ENCODE results near the gene FOXP4. TPM values are rescaled to one million over a fixed set of nuclear protein-coding genes. Genes with fewer than 3 reads are reported as not detected.

Gene FOXP4
- total RNA-seq, 1 experiment from 2014 or later, result 32.3 TPM

DNA sequence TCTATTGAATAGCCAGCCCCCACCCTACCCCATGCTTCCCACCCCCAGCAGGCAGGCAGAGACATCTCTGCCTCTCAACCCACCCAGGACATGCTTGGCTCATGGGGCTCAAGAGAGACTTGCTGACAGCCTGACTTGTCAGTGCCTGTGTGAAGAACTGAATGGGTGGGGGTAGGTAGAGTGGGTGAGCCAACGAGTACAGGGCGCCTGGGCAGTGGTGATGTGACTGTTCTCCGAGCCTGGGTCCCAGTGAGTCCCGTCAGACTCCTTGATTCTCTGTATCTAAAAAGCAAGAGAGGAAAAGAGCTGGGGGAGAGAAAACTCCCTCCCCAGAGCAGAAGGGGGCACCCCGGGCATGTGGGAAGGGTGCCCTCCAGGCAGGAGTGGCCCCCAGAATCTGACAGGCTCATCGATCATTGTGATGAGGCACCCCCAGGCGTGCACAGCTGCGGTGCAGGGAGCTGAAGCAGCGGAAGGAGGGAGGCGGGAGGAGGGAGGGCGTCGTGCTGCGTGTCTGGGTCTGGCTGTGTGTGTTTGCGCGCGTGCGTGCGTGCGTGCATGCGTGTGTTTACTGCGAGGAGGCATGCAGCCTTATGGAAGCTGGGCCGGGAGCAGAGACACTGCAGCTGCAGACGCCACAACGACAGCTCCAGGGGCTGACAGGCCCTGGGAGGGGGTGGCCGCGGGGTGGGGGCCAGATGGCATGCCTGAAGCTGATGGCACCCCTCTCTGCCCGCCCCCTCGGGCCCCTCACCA, 40.2 kb downstream of the FOXP4 start:
- no peak overlapping the region for H3K9ac ChIP-seq (ENCODE audit: low read length)
- no peaks in the 10 kb centered on the region for H3K9me3 ChIP-seq (ENCODE audit: control insufficient read depth in 1 of 2, insufficient read depth in 1 of 2, low read depth in 1 of 2, low read length in 2 of 2)
- no peaks in the 10 kb centered on the region for H3K9me2 ChIP-seq (ENCODE audit: insufficient read depth)
- no peaks in the 10 kb centered on the region for H3K79me2 ChIP-seq (ENCODE audit: insufficient read depth, low read length)
- no peak overlapping the region for H3K4me2 ChIP-seq (ENCODE audit: low read length)
- no peak overlapping the region for H3K27ac ChIP-seq (ENCODE audit: low read depth, low read length)
- H3K27me3 ChIP-seq (ENCODE audit: insufficient read depth, low read length), result no peaks in the 10 kb centered on the region
- DNase-seq (ENCODE audit: low read depth, low spot score) (no peak), ATAC-seq (no peak)
- peaks cover 9 to 11% of the 10 kb centered on the region in 2 experiments for H3K4me1 ChIP-seq (ENCODE audit: control insufficient read depth in 1 of 2, insufficient read depth in 2 of 2, low read length in 2 of 2)
- intact Hi-C loops (cut with micrococcal nuclease), result no loop called here
- no peak for TF ChIP-seq YY1 (IDR thresholded peaks at IDR 0.05; ENCODE audit: extremely low read depth, insufficient replicate concordance, low read depth, low read length)
- no peak for TF ChIP-seq SIN3A (IDR thresholded peaks at IDR 0.05; ENCODE audit: low read depth)
- TF ChIP-seq ELF1 (IDR thresholded peaks at IDR 0.05; ENCODE audit: borderline replicate concordance, low read depth), result no peak
- TF ChIP-seq CEBPB (IDR thresholded peaks at IDR 0.05; ENCODE audit: low read depth), result no peak
- no peak for TF ChIP-seq RAD21 (IDR thresholded peaks at IDR 0.05; ENCODE audit: low read depth)
- TF ChIP-seq CBX3 (IDR thresholded peaks at IDR 0.05; ENCODE audit: low read depth), result no peak
- TF ChIP-seq, protein P1, sequence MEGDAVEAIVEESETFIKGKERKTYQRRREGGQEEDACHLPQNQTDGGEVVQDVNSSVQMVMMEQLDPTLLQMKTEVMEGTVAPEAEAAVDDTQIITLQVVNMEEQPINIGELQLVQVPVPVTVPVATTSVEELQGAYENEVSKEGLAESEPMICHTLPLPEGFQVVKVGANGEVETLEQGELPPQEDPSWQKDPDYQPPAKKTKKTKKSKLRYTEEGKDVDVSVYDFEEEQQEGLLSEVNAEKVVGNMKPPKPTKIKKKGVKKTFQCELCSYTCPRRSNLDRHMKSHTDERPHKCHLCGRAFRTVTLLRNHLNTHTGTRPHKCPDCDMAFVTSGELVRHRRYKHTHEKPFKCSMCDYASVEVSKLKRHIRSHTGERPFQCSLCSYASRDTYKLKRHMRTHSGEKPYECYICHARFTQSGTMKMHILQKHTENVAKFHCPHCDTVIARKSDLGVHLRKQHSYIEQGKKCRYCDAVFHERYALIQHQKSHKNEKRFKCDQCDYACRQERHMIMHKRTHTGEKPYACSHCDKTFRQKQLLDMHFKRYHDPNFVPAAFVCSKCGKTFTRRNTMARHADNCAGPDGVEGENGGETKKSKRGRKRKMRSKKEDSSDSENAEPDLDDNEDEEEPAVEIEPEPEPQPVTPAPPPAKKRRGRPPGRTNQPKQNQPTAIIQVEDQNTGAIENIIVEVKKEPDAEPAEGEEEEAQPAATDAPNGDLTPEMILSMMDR (IDR thresholded peaks at IDR 0.05 in 2 of 3, conservative IDR thresholded peaks at IDR 0.05 in 1 of 3; ENCODE audit: borderline replicate concordance in 1 of 3, insufficient read depth in 1 of 3, low read depth in 2 of 3, low read length in 2 of 3), result no peak
- TF ChIP-seq FOSL1 (IDR thresholded peaks at IDR 0.05; ENCODE audit: low read depth), result no peak
- TF ChIP-seq, protein P2, sequence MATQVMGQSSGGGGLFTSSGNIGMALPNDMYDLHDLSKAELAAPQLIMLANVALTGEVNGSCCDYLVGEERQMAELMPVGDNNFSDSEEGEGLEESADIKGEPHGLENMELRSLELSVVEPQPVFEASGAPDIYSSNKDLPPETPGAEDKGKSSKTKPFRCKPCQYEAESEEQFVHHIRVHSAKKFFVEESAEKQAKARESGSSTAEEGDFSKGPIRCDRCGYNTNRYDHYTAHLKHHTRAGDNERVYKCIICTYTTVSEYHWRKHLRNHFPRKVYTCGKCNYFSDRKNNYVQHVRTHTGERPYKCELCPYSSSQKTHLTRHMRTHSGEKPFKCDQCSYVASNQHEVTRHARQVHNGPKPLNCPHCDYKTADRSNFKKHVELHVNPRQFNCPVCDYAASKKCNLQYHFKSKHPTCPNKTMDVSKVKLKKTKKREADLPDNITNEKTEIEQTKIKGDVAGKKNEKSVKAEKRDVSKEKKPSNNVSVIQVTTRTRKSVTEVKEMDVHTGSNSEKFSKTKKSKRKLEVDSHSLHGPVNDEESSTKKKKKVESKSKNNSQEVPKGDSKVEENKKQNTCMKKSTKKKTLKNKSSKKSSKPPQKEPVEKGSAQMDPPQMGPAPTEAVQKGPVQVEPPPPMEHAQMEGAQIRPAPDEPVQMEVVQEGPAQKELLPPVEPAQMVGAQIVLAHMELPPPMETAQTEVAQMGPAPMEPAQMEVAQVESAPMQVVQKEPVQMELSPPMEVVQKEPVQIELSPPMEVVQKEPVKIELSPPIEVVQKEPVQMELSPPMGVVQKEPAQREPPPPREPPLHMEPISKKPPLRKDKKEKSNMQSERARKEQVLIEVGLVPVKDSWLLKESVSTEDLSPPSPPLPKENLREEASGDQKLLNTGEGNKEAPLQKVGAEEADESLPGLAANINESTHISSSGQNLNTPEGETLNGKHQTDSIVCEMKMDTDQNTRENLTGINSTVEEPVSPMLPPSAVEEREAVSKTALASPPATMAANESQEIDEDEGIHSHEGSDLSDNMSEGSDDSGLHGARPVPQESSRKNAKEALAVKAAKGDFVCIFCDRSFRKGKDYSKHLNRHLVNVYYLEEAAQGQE (IDR thresholded peaks at IDR 0.05; ENCODE audit: low read depth), result no peak
- TF ChIP-seq, protein P3, sequence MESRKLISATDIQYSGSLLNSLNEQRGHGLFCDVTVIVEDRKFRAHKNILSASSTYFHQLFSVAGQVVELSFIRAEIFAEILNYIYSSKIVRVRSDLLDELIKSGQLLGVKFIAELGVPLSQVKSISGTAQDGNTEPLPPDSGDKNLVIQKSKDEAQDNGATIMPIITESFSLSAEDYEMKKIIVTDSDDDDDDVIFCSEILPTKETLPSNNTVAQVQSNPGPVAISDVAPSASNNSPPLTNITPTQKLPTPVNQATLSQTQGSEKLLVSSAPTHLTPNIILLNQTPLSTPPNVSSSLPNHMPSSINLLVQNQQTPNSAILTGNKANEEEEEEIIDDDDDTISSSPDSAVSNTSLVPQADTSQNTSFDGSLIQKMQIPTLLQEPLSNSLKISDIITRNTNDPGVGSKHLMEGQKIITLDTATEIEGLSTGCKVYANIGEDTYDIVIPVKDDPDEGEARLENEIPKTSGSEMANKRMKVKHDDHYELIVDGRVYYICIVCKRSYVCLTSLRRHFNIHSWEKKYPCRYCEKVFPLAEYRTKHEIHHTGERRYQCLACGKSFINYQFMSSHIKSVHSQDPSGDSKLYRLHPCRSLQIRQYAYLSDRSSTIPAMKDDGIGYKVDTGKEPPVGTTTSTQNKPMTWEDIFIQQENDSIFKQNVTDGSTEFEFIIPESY (IDR thresholded peaks at IDR 0.05; ENCODE audit: extremely low read depth, insufficient replicate concordance, low read length), result no peak
- no peak for TF ChIP-seq SRF (IDR thresholded peaks at IDR 0.05; ENCODE audit: low read depth)
- TF ChIP-seq EZH2 (IDR thresholded peaks at IDR 0.05), result no peak
- TF ChIP-seq, protein P4, sequence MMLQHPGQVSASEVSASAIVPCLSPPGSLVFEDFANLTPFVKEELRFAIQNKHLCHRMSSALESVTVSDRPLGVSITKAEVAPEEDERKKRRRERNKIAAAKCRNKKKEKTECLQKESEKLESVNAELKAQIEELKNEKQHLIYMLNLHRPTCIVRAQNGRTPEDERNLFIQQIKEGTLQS (IDR thresholded peaks at IDR 0.05), result no peak
- no peak for TF ChIP-seq ZFX (IDR thresholded peaks at IDR 0.05)
- TF ChIP-seq TCF7L2 (IDR thresholded peaks at IDR 0.05; ENCODE audit: borderline replicate concordance, extremely low read depth, insufficient read depth, insufficient read length), result no peak
- TF ChIP-seq POLR2AphosphoS5 (IDR thresholded peaks at IDR 0.05; ENCODE audit: low read depth, low read length), result no peak
- TF ChIP-seq, protein P5, sequence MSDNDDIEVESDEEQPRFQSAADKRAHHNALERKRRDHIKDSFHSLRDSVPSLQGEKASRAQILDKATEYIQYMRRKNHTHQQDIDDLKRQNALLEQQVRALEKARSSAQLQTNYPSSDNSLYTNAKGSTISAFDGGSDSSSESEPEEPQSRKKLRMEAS (IDR thresholded peaks at IDR 0.05), result no peak
- ChIA-PET POLR2A (no interaction called here), CTCF (no interaction called here), RAD21 (ENCODE audit: low non-redundant PET in 1 of 2, low total read pairs in 2 of 2, uncharacterized antibody in 2 of 2, unreplicated experiment in 2 of 2) (no interaction called here)
- H3K4me3 ChIP-seq (replicated peaks in 1 of 2; ENCODE audit: low read depth in 1 of 2, low read length in 2 of 2), result no peak overlapping the region
- BruUV-seq (replicated peaks), result no TSS peak
- H4K20me1 ChIP-seq (ENCODE audit: insufficient read depth), result no peaks in the 10 kb centered on the region
- H2AFZ ChIP-seq (ENCODE audit: low read depth, low read length, poor library complexity, severe bottlenecking), result no peak overlapping the region
- H3K36me3 ChIP-seq (ENCODE audit: control insufficient read depth in 1 of 2, insufficient read depth in 2 of 2, low read length in 2 of 2), result peaks cover 0 to 4% of the 10 kb centered on the region in 2 experiments; a peak in 2 of 4 replicates

Measured in HCT116 (cell line).